GM12801 (cell line): ENCODE data around the gene COG2.

Experiments used
- TF ChIP-seq, protein P1 (sequence below): IDR thresholded peaks from one replicate; pipeline ENCODE4 v1.5.1; 2011; ENCODE audit warnings: control low read depth; ENCODE audit not compliant: insufficient read length; ENCODE audit errors: extremely low read depth

The COG2 gene

DNA sequence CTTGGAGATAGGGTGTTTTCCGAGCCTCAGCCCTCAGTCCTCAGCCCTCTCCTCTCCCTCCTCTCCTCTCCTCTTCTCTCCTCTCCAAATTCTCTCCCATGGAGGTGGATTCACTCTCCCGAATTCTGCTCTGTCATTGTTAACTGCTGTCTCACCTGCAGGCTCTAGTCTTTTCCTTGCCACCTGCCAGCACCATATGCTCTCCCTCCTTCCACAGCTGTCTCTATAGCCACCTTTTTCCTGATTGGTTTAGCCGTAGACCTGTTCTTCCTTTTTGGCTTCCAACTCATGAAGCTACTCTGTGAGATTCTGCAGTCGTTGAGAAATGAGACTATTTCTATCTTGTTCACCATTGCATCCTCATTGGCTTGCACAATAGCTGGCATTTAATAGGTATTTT lies 19.7 kb downstream of the COG2 start:
- TF ChIP-seq, protein P1, sequence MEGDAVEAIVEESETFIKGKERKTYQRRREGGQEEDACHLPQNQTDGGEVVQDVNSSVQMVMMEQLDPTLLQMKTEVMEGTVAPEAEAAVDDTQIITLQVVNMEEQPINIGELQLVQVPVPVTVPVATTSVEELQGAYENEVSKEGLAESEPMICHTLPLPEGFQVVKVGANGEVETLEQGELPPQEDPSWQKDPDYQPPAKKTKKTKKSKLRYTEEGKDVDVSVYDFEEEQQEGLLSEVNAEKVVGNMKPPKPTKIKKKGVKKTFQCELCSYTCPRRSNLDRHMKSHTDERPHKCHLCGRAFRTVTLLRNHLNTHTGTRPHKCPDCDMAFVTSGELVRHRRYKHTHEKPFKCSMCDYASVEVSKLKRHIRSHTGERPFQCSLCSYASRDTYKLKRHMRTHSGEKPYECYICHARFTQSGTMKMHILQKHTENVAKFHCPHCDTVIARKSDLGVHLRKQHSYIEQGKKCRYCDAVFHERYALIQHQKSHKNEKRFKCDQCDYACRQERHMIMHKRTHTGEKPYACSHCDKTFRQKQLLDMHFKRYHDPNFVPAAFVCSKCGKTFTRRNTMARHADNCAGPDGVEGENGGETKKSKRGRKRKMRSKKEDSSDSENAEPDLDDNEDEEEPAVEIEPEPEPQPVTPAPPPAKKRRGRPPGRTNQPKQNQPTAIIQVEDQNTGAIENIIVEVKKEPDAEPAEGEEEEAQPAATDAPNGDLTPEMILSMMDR: no peak

DNA sequence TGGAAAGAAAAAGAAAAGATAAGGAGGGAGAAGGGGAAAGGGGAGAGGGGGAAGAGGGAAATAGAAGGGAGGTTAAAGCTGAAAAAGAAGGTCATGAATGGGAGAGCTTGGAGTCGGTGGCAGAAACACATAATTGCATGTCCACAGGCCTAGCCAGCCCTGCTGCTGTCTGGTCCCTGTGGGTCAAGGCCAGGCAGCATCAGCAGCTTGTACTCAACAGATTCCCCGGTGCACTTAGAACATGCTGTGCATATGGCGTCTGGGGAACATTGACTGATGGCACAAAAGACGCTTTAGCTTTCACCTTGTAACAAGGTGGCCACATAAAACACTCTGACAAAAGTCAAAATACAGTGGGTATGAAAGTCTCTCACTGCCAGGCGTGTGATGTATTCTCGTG lies 25.9 kb downstream of the COG2 start:
- TF ChIP-seq, protein P1: no peak

DNA sequence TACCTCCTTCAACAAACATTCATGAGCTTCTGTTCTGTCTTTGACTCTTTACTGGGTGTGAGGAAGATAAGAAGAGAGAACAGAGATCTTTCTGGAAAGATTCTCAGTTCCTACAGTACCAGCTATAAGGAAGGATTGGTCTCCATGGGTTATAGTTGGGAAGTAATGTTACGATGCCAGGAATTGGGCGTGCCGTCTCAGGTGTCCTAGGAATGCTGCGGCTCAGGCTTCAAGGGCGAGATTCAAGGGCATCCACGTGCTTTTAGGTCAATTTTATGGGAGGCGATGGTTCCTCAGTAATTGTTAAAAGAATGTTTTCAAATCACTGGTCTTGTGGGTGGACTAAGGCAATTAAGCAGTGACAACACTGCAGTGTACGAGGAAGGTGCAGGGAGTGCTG lies 27.3 kb downstream of the COG2 start:
- TF ChIP-seq, protein P1: no peak

DNA sequence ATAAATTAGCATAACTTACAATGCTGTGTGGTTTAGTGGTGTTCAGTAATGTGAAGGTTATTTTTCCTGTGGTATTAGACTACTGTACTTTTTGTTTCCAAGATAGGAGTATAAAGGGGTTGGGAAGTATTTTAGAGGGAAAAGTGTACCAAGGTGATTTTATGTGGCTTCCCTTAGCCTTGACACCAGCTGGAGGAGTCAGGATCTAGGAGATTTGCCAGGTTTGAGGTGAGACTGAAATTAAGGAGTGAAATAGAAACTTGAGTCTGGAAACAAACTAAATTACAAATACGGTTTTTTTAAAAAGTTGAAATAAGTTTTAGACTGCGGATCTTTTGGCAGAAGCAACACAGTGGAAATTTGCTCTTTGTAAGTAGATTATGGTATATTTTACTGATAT lies 32.3 kb downstream of the COG2 start:
- TF ChIP-seq, protein P1: no peak

DNA sequence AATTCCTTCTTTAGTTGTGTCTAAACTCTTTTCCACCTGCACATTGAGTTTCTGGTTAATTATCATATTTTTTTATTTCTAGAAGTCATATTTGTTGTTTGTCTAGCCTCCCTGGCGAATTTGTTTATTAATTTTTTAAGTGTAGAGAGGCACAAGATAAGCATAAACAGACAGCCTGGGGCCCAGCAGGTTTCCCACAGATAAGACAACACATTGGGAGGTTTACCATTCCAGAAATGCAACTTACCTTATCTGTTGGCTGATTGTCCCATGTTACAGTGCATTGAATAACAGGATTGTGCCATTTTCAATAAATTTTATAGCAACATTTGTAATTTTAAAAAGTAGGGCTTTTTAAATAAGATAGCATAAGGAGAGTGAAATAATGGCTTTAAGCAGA lies 34.9 kb downstream of the COG2 start:
- TF ChIP-seq, protein P1: no peak

DNA sequence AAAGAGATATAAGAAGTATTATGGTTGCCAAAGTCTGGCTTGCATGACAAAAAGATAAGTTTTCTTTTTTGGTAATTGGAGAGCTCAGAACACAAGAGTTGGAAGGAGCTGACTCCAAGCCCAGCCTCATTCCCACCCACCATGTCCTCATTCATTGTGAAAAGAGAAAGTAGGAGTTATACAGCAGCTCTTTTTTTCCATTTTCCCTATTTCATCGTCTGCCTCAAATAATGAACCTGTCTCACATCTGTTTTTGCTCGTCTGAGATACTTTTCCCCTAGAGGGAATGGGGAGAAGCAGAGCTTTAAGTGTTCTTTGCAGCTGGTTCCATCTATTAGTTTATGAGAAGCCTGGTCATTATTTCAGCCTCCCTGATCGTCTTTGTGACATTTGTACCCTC lies 36.9 kb downstream of the COG2 start:
- TF ChIP-seq, protein P1: no peak

DNA sequence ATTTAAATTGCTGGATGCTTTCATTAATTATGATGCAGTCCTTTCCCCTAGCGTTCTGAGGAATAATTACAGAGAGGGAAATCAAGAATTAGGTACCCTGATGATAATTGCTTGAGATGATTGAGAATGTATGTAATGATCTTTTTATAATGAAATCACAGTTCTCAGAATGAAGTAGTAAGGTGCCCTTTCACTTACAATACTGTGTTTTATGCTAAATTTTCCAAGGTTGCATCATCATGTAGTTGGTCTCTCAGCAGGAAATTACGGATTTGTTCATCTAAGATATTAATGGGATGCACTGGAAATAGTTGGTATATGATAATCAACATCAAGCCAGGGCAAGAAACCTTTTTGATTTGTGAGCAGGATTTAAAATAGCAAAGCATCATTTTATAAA lies 37.5 kb downstream of the COG2 start:
- TF ChIP-seq, protein P1: no peak
